Left colon (tissue), 2 donors: ENCODE results near the gene RFX2. TPM values are rescaled to one million over a fixed set of nuclear protein-coding genes. Genes with fewer than 3 reads are reported as not detected.

Experiments used
- ATAC-seq: fragments of 200-7000 bp; cut with Tn5 transposase; one replicate; pipeline ENCODE4 v1.9.1; 2020; ENCODE audit warnings: mild to moderate bottlenecking, moderate library complexity
- DNase-seq, 2 donors: peaks; one replicate each; pipeline ENCODE4 v3.0.0-alpha.2; 2020
- intact Hi-C, 2 donors: fragments of 100-400 bp; cut with DNase I in 1 of 2; cut with micrococcal nuclease in 1 of 2; formaldehyde crosslinking; loops; one replicate each; pipeline versions ENCODE4 v1.11.2 to v1.14.0; 2022; cut with DNase I, micrococcal nuclease
- long read RNA-seq: library from polyadenylated mRNA; unstranded; transcript quantifications from one replicate; pipeline ENCODE4 v2.0.0, GENCODE V29; 2021
- total RNA-seq, 2 donors: library from RNA; stranded (reverse); fragmentation: NEBNext Ultra II Directional; extraction: Animal tissue kit (Norgen Biotek cat#: 25700); gene quantifications; one replicate each; pipeline ENCODE4 v1.2.1, GENCODE V29; 2021
- donor health status: DM: no; HTN: no; CAD: no.
- donor health status: DM: yes; HTN: yes; CAD: no.

The RFX2 gene
- 1 to 10 TPM; 6.6 to 8.5 TPM for total RNA-seq
- long read RNA-seq, partial matches to known transcripts: 1 of 3 reads
- long read RNA-seq, other reads (novel, unspliced or antisense): 2 of 3 reads

DNA sequence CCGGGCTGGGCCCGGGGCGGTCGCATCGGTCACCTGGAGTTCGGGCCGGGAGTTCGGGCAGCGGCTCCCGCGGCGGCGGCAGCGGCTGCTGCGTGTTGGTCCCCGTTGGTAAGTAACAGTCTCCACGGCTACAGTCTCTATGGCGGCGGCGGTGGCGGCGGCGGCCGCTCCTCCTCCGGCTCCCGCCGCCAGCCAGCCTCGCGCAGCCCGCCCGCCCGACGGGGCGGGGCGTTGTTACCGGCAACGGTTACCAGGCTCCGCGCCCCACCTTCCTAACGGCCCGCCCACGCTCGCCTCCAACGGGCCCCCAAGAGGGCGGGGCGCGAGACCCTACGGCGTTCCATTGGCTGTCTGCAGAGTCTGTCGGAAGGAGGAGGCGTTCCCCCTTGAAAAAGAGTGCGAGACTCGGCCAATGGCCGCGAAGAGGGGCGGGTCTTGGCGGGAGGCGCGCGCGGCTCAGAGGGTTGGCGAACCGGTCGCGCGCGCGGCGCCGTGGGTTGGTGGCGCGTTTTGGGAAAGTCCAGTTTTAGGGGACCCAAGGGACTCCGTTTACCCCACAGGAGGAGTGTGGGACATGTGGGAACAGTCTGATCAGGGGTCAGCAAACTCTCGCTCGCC, at the start of gene RFX2:
RFX2 (minus strand) TSS at position 141 of the 618 bp plus-strand sequence. CDS start 63,004 bp downstream, outside the sequence.
- intact Hi-C loops: no loop called here
- peak; percentile 99 for DNase-seq
- ATAC-seq: peak; percentile 98

DNA sequence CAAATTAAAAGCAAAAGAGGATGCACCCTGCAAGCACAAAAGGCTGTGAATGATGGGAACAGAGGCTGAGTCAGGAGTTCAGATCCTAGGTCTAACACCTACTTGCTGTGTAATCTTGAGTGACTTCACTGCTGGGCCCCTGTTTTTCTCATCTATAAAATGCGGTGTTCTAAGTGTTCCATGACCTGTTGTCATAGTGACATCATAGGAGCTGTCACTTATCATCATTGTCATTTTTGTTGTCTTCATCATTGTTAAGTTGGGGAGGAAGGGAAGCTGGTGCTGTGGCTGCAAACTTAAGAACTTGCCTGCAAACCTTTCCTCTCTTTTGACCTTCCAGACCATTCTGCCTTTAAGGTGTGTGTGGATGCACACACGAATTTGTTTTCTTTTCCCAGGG, 45.7 kb upstream of the RFX2 start:
- intact Hi-C loops: no loop called here
- no peak for ATAC-seq
- no peak for DNase-seq

DNA sequence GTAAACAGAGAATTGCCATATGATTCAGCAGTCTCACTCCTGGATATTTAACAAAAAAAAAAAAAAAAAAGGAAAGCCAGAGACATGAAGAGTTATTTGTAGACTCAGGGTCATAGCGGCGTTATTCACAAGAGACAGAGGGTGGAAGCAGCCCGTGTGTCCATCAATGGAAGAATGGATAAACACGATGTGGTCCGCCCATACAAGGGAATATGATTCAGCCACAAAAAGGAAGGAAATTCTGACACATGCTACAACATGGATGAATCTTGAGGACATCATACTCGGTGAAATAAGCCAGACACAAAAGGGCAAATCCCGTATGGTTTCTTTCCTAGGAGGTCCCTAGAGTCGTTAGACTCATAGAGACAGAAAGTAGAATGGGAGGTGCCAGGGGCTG, 40.0 kb upstream of the RFX2 start:
- no peak for DNase-seq
- ATAC-seq: no peak
- intact Hi-C loops: no loop called here

DNA sequence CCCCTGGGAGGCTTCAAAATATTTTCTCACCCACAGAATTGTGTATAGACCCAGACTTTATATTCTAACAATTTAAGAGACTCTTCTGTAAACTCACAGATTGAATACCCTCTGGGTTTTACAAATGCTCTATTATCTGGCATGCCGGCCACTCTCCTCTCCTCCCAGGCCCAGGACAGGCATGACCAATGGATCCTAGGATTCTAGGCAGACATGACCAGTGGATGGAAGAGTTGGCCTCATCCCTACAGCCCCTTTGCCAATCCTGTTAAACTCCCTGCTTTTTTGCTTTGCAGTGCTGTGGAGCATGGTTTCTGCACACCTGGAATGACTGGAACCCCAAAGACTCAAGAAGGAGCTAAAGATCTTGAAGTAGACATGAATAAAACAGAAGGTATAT, 30.9 kb upstream of the RFX2 start:
- intact Hi-C loops: no loop called here
- no peak for ATAC-seq
- no peak for DNase-seq

DNA sequence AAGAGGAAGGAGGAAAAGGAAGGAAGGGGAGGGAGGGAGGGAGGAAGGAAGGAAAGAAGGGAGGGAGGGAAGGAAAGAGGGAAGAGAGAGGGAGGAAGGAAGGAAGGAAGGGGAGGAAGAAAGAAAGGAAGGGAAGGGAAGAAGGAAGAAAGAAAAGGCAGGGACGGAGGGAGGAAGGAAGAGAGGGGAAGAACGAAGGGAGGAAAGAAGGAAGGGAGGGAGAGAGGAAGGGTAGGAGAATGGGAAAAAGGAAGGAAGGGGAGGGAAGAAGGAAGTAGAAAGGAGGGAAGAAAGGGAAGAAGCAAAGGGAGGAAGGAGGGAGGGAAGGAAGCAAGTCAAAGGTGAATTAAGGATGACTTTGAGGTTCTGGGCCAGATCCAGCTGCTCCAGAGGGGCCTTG, 28.2 kb upstream of the RFX2 start:
- intact Hi-C loops: no loop called here
- DNase-seq (no peak), ATAC-seq (no peak)

DNA sequence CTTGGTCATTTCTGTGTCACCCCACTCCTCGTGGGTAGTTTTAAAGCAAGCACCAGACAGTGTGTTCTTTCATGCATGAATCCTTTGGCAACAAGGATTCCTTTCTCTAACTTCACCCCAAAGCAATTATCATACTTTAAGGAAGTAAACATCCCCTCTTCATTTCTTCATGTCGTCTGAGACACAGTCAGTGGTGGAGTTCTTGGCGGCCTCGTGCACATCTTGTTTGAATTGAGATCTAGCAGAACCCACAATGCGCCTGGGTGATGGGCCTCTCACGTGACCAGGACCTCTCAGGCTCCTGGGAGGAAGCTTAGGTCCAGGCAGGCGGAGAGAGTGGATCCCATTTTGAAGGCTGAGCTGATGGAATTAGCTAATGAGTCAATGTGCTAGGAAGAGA, 27.8 kb upstream of the RFX2 start:
- intact Hi-C loops: no loop called here
- ATAC-seq: no peak
- no peak for DNase-seq

DNA sequence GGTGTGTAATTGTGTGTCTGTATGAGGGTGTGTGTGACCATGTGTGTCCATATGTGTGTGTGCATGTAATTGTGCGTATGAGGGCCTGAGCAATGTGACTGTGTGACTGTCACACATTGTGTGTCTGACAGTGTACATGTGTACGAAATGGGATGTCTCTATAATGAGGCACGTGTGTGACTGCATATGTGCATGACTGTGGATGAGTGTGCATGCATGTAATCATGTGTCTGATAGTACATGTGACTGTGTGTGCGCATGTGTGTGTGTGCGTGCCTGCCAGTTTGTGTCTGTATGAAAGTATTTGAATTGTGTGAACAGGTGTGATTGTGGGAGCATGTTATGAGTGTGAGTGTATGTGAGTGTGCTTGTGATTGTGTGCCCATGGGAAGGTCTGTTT, 22.9 kb upstream of the RFX2 start:
- no peak for DNase-seq
- no peak for ATAC-seq
- intact Hi-C loops: no loop called here

DNA sequence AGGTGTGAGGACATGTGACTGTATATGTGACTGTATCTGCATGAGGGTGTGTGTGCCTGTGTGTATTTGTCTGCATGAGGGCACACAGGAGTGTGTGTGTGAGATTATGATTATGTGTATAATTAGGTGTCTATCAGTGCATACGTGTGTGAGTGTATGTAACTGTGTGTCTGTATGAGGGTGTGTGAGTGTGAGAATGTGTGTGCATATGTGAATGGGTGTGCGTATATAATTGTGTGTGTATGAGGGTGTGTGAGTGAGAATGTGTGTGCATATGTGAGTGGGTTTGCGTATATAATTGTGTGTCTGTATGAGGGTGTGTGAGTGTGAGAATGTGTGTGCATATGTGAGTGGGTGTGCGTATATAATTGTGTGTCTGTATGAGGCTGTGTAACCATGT, 22.2 kb upstream of the RFX2 start:
- intact Hi-C loops: no loop called here
- DNase-seq: no peak
- ATAC-seq: no peak

DNA sequence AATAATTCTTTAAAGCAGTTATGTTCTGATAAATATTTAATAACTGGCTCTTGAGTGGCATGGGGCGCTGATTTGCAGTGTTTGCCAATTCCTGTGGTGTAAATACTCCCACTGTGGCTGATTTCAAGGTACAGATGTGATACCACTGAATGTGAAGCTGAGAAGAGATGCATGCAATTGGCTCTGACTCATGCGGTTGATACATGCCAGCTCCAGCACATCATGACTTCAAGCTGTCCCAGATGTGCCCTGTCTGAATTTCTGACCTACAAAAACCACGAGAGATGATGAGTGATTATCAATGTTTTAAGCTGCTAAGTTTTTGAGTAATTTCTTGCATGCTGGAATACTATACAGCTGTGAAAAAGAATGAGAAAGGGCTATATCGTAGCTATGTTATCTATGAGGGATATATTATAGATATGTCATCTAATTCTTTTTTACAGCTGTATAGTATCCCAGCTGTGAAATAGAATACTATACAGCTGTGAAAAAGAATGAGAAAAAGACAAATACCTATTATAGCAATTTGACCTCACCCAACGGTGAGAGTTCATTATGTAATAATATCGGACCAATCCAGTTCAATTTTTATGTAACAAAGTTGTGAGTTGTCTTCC, 17.5 kb upstream of the RFX2 start:
- ATAC-seq (no peak), DNase-seq (no peak)
- intact Hi-C loops: no loop called here

DNA sequence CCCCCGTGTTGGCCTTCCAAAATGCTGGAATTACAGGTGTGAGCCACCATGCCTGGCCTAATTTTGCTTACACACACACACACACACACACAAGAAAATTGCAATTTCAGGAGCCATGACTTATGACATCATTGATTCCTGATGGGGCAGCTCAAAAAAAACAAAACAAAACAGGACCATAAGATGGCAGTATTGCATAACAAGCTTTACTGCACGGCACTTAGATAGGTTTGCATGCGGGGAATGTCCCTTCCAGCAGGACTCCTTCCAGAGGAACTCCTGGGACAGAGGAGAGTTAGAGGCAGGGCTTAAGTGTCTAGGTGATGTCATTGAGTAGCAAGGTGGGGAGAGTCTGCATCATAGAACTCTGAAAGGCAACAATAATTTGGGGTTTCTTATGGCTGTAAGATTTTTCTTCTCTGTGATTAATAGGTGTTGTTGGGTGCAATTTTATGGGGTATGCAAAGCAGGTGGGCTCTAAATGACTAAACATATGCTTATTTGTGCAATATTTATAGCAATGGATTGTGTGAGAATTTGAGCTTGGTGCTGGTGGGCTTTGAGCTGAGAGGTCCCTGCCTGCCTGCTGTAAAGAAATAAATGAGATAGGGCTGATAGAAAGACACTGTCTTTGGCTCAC, 16.2 kb upstream of the RFX2 start:
- intact Hi-C loops: no loop called here
- DNase-seq (no peak), ATAC-seq (peak; percentile 89)

DNA sequence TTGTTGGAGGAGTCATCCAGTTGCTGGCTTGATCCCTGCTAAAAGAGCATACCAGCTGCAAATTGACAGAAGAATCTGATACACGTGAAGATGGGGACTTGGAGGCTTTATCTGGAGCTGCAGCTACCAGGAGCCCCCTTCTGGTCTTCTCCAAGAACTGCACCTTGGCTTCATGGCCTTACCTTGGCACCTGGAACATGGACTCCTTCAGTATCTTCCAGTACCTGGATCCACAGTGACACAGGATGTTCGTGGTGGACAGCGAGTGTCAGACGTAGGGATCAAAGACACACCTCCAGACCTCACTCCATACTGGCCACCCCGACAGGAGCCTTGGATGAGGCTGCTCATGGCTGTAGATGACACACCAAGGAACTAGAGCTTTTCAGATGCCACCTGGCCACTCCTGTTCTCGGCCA, 15.3 kb upstream of the RFX2 start:
- intact Hi-C loops: loop anchor here in 1 of 2 donors (2.0 kb wide), 1 partner anchor 77 kb away; no protein-coding TSS in a partner anchor
- ATAC-seq: peak; percentile 95
- DNase-seq: peak; percentile 52 to 61

DNA sequence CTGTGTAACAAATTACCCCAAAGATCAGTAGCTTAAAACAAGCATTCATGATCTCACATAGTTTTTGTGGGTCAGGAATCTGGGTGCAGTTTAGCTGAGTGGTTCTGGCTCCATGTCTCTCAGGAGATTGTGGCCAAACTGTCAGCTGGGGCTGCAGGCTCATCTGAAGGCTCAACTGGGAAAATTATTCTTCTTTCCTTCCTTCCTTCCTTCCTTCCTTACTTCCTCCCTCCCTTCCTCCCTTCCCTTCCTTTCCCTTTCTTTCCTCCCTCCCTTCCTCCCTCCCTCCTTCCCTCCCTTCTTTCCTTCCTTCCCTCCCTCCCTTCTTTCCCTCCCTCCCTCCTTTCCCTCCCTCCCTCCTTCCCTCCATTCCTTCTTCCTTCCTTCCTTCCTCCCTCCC, 8.7 kb upstream of the RFX2 start:
- no peak for ATAC-seq
- intact Hi-C loops: no loop called here
- no peak for DNase-seq

DNA sequence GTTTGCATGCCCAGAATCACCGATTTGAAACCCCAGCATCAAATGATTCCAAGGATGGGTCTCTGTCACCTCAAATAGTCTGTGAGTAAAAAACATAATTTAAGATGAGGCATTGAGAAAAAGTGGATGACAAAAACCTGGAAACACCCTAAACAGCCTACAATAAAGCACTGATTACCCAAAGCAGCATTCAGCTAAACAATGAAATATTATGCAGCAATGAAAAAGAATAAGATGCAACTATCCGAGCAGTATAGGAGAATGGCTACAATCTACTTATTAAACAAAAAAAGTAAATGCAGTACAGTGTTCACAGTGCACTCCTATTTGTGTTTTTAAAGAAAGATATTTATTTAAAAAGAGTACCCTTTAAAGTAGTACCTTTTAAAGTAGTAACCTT, 7.7 kb upstream of the RFX2 start:
- no peak for ATAC-seq

DNA sequence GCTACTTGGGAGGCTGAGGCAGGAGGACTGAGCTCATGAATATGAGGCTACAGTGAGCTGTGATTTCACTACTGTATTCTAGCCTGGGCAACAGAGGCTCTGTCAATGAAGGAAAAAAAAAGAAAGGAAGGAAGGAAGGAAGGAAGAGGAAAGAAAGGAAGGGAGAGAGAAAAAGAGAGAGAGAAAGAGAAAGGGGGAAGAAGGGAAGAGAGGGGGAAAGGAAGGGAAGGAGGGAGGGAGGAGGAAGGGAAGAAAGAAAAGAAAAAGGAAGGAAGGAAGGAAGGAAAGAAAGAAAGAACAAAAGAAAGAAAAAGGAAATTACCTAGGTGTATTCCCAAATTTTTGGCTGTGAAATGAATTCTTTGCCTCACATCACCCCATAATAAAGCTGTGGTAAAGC, 7.2 kb upstream of the RFX2 start:
- intact Hi-C loops: no loop called here
- ATAC-seq (no peak), DNase-seq (no peak)

More for the DNA sequence above, 7.7 kb upstream of the RFX2 start:
- DNase-seq: no peak
- intact Hi-C loops: no loop called here

DNA sequence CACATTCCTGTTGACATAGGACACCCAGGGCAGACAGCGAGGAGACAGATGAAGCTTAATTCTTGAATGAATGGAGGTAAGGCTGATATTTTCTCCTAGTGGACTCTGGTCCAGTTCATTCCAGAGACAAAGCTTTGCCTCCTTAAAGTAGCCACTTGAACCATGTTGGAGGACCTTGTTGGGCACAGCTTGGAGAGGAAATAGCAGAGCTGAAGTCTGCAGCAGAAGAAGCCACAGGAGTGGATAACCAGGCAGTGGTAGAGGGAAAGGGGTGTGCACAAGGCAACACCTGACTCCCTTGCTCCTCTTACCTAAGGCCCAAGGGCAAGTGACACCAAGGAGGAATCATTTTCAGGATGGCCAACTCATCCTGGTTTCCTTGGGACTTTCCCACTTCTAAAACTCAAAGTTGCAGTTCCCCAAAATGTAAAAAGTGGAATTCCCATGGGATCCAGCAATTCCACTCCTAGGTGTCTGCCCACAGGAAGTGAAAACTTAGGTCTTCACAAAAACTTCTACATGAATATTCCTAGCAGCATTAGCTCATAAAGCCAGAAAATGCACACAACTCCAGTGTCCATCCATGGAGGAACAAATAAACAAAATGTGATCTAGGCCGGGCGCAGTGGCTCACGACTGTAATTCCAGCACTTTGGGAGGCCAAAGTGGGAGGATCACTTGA, 6.6 kb upstream of the RFX2 start:
- DNase-seq (no peak), ATAC-seq (no peak)
- intact Hi-C loops: no loop called here

DNA sequence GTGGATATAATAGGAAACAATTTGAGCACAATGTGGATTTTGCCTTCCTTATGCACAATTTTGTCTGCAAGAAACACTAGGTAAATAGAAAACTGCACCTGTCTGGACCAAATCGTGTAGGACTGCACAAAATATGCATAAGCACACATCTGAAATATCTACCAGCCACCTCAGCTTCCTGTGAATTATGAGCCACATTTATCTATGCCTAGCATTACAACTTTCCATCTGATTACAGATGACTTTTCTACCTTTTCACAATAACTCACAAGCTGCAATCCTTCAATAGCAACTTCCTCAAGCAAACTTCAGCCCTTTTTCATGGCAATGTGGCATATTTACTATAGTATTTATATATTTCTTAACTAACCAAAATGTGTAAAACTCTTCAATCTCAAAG, 5.7 kb upstream of the RFX2 start:
- DNase-seq: no peak
- intact Hi-C loops: no loop called here
- no peak for ATAC-seq

DNA sequence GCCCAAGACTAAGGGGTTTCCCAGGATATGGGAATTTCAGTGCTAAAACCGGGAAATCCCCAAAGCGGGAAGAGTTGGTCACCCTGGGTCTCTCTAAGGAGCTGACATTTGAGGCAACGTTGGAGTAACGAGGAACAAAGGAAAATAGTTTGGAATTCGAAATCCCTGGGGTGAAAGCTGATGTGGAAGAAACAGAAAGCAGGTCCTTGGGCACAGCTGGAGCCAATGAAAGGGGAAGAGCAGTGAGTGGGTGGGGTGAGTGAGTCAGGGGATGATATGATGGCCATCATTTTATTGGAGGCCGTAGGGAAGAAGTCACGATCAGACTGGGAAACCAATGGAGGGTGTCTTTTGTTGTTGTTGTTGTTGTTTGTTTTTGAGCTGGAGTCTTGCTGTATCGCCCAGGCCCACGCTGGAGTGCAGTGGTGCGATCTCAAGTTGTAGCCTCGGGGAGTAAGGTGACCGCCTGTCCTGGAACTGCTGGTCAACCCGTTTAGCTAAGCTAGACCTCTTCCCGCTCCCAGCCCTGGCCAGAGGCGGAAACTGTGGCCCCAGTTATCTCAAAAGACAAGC, 3.4 kb upstream of the RFX2 start:
- ATAC-seq: no peak
- DNase-seq: no peak
- intact Hi-C loops: no loop called here

DNA sequence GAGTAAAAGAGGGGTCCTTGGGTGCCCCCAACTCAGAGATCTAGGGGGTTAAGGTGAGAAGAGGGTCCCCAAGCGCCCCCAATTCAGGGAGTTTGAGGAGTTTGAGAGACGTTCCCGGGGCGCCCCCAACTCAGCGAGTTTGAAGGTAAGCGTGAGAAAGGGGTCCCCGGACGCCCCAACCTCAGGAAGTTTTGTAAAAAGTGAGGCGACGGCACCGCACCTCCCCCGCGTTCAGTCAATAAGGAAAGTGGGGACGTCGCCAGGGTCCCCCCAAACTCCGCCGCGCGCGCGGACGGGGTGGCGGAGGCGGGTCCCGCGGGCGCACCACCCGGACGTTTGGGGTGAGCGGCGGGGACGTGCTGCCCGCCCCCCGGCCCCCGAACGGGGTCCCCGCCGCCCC, 353 bp downstream of the RFX2 start:
- DNase-seq: peak in 1 of 2 donors; percentile 55
- no peak for ATAC-seq
- intact Hi-C loops: loop anchor here (5.0 to 10.0 kb wide), 2 partner anchors 48 to 55 kb away; no protein-coding TSS in a partner anchor
